AG09309 (cell line): Measurements from ENCODE around the gene PDSS1.
"Not testable (repeated sequence)": the region's sequence is repeated elsewhere in the genome, so short reads cannot be mapped to it uniquely, and the experiment has no call there.

Source experiments
- DNase-seq: peaks from one replicate; pipeline ENCODE4 v3.0.0-alpha.2; 2010; ENCODE audit warnings: low read depth
- H3K4me3 ChIP-seq: 2 replicates; pipeline ENCODE4 v1.5.1; 2011; ENCODE audit warnings: mild to moderate bottlenecking, low read depth, low read length, moderate library complexity; ENCODE audit not compliant: control insufficient read depth
- CTCF ChIP-seq: IDR thresholded peaks from 2 replicates; pipeline ENCODE4 v1.5.1; 2011; ENCODE audit warnings: mild to moderate bottlenecking, low read depth, low read length, inconsistent platforms; ENCODE audit not compliant: insufficient read depth, control insufficient read depth; ENCODE audit errors: missing control alignments

Gene PDSS1

GRCh38 chr10:26781797-26782196 lies 84.3 kb downstream of the PDSS1 start:
- DNase-seq, result no peak
- TF ChIP-seq CTCF, result no peak
- H3K4me3 ChIP-seq, result no peak overlapping the region

- H3K4me3 ChIP-seq, result no peak overlapping the region
- DNase-seq, result no peak
- no peak for TF ChIP-seq CTCF
These were observed 89.9 kb downstream of the PDSS1 start for GRCh38 chr10:26787362-26787761.

GRCh38 chr10:26789779-26790178 lies 92.3 kb downstream of the PDSS1 start:
- not testable (repeated sequence) for DNase-seq, H3K4me3 ChIP-seq

- H3K4me3 ChIP-seq, result no peak overlapping the region
- peak; percentile 14 for DNase-seq
- TF ChIP-seq CTCF, result no peak
These were observed 92.9 kb downstream of the PDSS1 start for GRCh38 chr10:26790221-26790995.

GRCh38 chr10:26792758-26793495 lies 95.4 kb downstream of the PDSS1 start:
- no peak overlapping the region for H3K4me3 ChIP-seq
- TF ChIP-seq CTCF, result no peak
- DNase-seq, result no peak
